Neural crest cell (in vitro differentiated cells): ENCODE data around the gene PCDH9. TPM values are rescaled to one million over a fixed set of nuclear protein-coding genes. Genes with fewer than 3 reads are reported as not detected.

ENCODE experiments used
- DNase-seq: peaks from one replicate; pipeline ENCODE4 v3.0.0; 2021; ENCODE audit warnings: low read depth, mixed read lengths, low spot score
- H3K27ac Mint-ChIP-seq: one replicate; pipeline ENCODE4 v1.8.0; 2021; ENCODE audit warnings: mild to moderate bottlenecking, mixed read lengths; ENCODE audit not compliant: unreplicated experiment
- H3K27me3 Mint-ChIP-seq: 2 replicates; pipeline ENCODE4 v1.8.0; 2021; ENCODE audit warnings: low read depth, mild to moderate bottlenecking, mixed read lengths
- H3K36me3 Mint-ChIP-seq: 2 replicates; pipeline ENCODE4 v1.8.0; 2021; ENCODE audit warnings: low read depth, mild to moderate bottlenecking, mixed read lengths
- H3K4me1 Mint-ChIP-seq: 2 replicates; pipeline ENCODE4 v1.8.0; 2021; ENCODE audit warnings: mixed read lengths
- H3K4me3 Mint-ChIP-seq: one replicate; pipeline ENCODE4 v1.8.0; 2021; ENCODE audit warnings: mild to moderate bottlenecking, mixed read lengths
- H3K9me3 Mint-ChIP-seq: 2 replicates; pipeline ENCODE4 v1.8.0; 2021; ENCODE audit warnings: mixed read lengths
- CTCF ChIP-seq: fragments of 200-600 bp; sonication (generic); conservative IDR thresholded peaks from 2 replicates; pipeline ENCODE4 v1.5.0; 2021; ENCODE audit warnings: antibody characterized with exemption, mild to moderate bottlenecking
- total RNA-seq: library from RNA; stranded (reverse); gene quantifications from 2 replicates; pipeline ENCODE4 v1.2.1, GENCODE V29; 2021

The PCDH9 gene
- total RNA-seq, 1 donor from 2014 or later, result 6.3 TPM

- peaks cover 42% of the 10 kb centered on the region for H3K27me3 Mint-ChIP-seq
- no peak overlapping the region for H3K4me3 Mint-ChIP-seq
- peaks cover 3% of the 10 kb centered on the region for H3K9me3 Mint-ChIP-seq
- no peak for TF ChIP-seq CTCF
- DNase-seq, result no peak
- H3K4me1 Mint-ChIP-seq, result peaks cover 45% of the 10 kb centered on the region
- no peak overlapping the region for H3K27ac Mint-ChIP-seq
- H3K36me3 Mint-ChIP-seq, result no peaks in the 10 kb centered on the region
These were observed 94.0 kb downstream of the PCDH9 start for GRCh38 chr13:67136157-67136556.

- TF ChIP-seq CTCF, result no peak
- DNase-seq, result no peak
- Mint-ChIP-seq H3K36me3 (no peaks in the 10 kb centered on the region), H3K4me3 (no peak overlapping the region), H3K27ac (no peak overlapping the region), H3K4me1 (peaks cover 45% of the 10 kb centered on the region), H3K9me3 (peaks cover 3% of the 10 kb centered on the region), H3K27me3 (peaks cover 48% of the 10 kb centered on the region)
These were observed 94.8 kb downstream of the PCDH9 start for GRCh38 chr13:67135356-67135755.

DNA sequence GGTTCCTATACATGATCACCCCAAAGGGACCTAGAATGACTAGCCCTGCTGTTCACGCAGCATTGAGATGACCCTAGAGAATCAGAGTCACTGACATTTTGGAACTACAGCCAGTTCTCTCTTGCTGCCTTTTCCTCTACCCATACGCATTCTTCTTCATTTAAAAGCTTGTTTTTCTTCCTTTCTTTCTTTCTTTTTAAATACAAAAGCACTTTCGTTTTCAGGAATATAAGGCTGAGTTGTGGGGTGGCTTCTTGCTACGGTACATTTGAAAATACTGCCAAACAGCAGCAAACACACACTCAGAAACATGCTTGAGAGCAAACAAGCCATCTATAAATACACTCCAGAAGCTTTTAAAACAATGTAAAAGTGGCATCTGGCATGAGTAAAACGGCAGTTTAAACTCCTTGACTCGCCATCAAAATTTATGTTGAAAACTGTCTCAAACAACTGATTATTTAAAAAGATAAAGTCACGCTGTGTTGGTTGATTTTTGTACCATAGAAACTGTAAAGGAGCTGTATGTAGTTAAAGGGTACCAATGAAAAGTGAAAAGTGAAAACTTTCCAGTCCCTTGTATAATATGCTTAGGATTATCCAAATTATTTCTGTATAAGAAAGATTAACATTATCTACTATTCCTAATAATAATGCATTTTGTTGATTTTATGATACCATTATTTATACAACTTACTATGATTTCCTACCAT lies 95.6 kb downstream of the PCDH9 start:
- no peak for DNase-seq
- Mint-ChIP-seq H3K4me3 (peak overlapping the region; percentile 14), H3K27ac (peak overlapping the region; percentile 88), H3K36me3 (no peaks in the 10 kb centered on the region), H3K27me3 (peaks cover 53% of the 10 kb centered on the region), H3K4me1 (peaks cover 45% of the 10 kb centered on the region), H3K9me3 (peaks cover 3% of the 10 kb centered on the region)
- no peak for TF ChIP-seq CTCF

DNA sequence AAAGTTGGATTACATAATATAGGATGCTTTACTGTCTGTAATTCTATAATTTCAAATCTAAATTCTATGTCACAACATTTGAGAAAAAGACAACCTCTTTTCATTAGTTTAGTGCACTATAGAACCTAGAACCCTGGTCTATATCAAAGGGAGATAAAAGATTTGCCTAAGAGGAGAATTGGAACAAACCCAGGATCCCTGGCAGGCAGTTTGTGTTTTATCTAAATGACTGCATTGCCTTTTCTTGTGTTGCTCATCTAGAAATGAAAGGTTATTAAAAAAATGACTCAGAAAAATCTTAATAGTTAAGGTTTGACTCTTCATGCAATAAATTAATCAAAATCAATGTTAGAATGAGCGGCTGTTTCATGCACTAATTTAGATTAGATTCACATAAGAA lies 96.7 kb downstream of the PCDH9 start:
- DNase-seq, result no peak
- no peak for TF ChIP-seq CTCF
- Mint-ChIP-seq H3K4me1 (peaks cover 47% of the 10 kb centered on the region), H3K27me3 (peaks cover 60% of the 10 kb centered on the region), H3K4me3 (no peak overlapping the region), H3K36me3 (no peaks in the 10 kb centered on the region), H3K9me3 (peaks cover 3% of the 10 kb centered on the region), H3K27ac (no peak overlapping the region)

DNA sequence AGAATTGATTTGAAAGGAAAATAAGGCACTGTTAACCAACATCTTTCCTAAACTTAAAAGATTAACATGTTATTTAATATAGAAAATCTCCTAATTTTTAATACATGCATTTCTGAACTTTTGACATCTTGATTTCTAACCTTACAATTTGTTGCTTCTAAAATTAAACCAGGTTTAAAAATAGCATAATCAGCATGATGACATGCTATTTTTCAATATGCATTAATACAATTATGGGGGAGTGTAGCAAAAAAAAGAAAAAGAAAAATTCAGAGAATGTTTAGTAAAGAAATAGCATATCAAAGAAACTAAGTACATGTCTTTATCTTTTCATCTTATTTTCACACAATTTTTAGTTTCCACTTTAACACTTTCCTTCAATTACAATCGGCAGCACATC lies 98.7 kb downstream of the PCDH9 start:
- H3K36me3 Mint-ChIP-seq, result no peaks in the 10 kb centered on the region
- peaks cover 3% of the 10 kb centered on the region for H3K9me3 Mint-ChIP-seq
- H3K27ac Mint-ChIP-seq, result no peak overlapping the region
- DNase-seq, result no peak
- peaks cover 47% of the 10 kb centered on the region for H3K4me1 Mint-ChIP-seq
- no peak overlapping the region for H3K4me3 Mint-ChIP-seq
- peaks cover 74% of the 10 kb centered on the region for H3K27me3 Mint-ChIP-seq
- no peak for TF ChIP-seq CTCF
